Caki2 (cell line): ENCODE results near the gene SPATS2. TPM values are rescaled to one million over a fixed set of nuclear protein-coding genes. Genes with fewer than 3 reads are reported as not detected.
A peak's percentile ranks its signal among the peaks of the same experiment; 100 is the strongest.

ENCODE experiments used
- DNase-seq: peaks from one replicate; pipeline ENCODE4 v3.0.0-alpha.2; 2015; ENCODE audit warnings: low read depth
- in situ Hi-C: cut with HindIII; loops from 2 replicates; pipeline ENCODE4 v1.10.0; 2016; ENCODE audit warnings: low sequenced_read_pairs, low pct_unique_long_range_greater_than_20kb, mixed read lengths
- total RNA-seq: library from RNA; depleted of rRNA; stranded (reverse); fragments of >200 nt; shearing (Covaris generic); gene quantifications from 2 replicates; pipeline ENCODE4 v1.2.3, GENCODE V29; 2014; ENCODE audit warnings: low replicate concordance

SPATS2 gene
- total RNA-seq, 1 experiment from 2014 or later: 63.0 TPM

DNA sequence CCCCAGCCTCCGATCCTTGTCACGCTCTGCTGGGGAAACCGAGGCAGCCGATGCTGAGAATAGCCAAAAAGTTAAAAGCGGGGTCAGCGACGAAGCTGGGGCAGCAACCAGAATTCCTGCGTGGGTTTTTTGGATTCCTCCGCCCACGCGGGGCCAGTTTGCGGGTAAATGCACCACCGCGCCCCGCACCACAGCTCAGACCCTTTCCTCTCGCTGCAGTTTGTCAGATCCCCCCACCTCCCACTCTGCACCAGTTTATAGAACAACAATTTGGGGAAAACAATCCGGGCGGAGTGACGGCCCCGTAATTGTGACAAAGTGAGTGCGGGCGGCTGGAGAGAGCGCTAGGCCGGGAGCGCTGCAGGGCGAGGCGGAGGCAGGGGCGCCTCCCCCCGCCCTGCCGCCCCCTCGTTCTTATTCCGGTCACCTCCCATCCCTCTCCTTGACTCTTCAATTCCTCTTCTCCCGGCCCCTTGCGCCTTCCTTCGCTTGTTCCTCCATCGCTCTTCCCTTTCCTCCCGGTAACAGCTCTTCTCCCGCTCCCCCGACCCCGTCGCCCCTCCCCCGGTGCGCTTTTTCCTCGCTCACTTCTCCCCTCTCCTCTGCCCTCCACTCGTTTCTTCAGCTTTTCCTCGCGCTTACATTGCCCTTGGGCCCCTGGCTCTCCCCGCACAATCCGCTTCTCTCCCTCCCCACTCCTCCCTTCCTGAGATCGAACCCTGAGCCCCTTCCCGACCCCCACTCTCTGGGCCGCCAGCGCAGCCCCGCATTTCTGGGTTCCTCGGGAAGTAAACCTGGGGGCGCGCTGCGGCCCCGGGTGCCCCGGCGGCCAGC is 21.2 kb upstream of the SPATS2 start:
- in situ Hi-C loops: no loop called here
- no peak for DNase-seq

DNA sequence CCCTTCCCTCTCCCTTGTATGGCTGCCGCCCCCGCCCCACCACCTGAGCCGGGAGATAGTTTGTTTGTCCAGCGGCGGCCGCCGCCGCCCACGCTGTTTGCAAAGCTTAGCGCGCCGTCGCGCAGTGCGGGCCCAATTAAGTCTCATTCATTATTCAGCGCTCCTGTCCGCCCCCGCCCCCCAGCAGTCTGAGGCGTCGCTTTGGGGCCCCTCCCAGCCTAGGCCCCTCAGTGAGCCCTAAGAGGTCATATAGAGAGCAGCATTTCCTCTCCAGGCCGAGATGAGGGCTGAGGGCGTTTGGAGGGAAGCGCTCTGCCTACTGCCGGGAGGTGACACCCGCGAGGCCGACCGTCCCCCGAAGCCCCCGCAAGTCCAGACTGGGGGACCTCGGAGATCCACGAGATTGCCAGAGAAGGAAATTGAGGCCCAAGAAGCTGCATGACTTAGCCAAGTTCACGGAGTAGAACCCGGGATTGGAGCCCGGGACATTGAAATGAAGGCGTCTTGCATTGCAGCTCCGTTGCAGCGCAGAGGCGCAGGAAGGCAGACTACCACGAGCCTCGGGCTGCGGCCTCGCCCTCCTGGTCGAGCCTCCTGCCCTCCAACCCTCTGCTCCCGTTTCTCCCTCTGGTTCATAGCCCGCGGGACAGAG is 20.5 kb upstream of the SPATS2 start, which contains the start of gene DNAJC22:
Gene DNAJC22 (plus strand): TSS at position 230 of the 652 bp plus-strand sequence. CDS start 1,985 bp downstream, outside the sequence.
- in situ Hi-C loops: no loop called here
- DNase-seq: no peak

DNA sequence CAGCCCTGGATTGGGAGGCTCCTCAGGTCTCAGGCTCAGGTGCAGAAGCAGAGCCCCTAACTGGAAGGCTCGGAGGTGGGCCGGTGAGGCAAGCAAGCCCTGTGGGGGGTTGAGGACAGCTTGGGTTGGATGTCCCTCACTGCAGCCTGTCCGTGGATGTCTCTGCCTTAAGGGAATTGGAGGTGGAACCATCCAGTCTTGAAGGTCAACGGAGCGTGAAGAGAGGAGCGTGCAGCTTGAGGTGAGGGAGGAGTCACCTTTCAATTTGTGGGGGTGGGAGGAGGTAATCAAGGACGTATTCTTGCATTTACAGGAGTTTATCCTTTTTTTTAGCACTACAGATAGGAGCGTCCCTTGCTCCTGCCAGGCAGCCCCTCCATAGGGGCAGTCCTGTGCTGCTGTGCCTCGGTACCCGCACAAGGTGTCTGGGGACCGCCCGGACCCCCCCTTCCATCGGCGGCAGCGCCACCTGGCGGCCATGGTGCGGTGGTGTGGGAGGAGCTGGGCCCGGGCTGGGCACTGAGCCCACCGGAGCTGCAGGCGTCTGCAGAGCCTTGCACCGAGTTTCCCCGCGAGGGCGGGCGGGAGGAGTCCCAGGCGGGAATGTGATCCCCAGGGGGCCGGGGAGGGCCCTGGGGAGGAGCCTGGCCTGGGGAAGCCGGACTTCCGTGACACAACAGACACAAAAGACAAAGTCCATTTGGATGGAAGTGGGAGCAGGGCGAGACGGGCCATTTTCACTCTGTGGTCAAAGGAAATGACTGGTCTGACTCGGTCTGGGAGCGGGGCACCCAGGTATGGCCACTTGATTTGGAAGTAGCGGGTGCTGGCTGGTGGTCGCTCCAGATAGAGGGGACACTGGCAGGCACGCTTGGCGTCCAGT is 19.7 kb upstream of the SPATS2 start:
- DNase-seq: peak; percentile 93
- in situ Hi-C loops: no loop called here

DNA sequence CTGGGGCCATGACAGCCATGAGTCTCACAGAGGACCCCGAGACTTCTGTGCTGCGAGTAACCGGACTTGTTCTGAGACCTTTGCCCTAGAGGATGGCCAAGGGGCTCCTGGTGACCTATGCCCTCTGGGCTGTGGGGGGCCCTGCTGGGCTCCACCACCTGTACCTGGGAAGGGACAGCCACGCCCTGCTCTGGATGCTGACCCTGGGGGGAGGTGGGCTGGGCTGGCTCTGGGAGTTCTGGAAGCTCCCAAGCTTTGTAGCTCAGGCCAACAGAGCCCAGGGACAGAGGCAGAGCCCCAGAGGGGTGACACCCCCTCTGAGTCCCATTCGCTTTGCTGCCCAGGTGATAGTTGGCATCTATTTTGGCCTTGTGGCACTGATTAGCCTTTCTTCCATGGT is 18.5 kb upstream of the SPATS2 start:
- in situ Hi-C loops: no loop called here

DNA sequence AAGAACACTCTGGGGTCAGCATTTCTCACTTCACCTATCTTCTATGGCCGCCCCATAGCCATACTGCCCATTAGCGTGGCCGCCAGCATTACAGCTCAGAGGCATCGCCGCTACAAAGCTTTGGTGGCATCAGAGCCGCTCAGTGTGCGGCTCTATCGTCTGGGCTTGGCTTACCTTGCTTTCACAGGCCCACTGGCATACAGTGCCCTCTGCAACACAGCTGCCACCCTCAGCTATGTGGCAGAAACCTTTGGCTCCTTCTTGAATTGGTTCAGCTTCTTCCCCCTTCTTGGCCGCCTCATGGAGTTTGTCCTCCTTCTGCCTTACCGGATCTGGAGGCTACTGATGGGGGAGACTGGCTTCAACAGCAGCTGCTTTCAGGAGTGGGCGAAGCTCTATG is 18.0 kb upstream of the SPATS2 start:
- in situ Hi-C loops: no loop called here

More for the DNA sequence above, 18.5 kb upstream of the SPATS2 start:
- no peak for DNase-seq

DNA sequence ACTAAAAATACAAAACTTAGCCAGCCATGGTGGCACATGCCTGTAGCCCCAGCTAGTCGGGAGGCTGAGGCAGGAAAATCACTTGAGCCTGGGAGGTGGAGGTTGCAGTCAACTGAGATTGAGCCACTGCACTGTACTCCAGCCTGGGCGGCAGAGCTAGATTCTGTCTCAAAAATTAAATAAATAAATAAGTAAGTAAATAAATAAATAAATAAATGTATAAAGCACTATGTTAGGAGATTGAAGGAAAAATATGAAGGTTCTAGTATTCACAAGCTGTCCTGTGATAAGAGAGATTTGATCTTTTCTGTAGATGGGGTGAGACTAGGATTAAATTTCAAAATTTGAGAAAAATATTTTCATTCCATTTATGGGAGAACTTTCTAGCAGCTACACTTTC is 14.9 kb upstream of the SPATS2 start:
- in situ Hi-C loops: no loop called here
- DNase-seq: no peak

More for the DNA sequence above, 18.0 kb upstream of the SPATS2 start:
- DNase-seq: no peak

DNA sequence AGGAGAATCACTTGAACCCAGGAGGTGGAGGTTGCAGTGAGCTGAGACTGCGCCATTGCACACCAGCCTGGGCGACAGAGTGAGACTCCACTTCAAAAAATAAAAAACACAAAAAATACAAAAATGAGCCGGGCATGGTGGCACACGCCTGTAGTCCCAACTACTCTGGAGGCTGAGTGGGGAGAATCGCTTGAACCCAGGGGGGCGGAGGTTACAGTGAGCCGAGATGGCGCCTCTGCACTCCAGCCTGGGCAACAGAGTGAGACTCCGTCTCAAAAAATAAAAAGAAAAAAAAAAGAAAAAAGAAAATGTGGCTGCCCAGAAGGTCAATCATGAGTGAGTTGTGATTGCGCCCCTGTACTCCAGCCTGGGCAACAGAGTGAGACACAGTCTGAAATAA is 11.3 kb upstream of the SPATS2 start:
- DNase-seq: no peak
- in situ Hi-C loops: no loop called here

DNA sequence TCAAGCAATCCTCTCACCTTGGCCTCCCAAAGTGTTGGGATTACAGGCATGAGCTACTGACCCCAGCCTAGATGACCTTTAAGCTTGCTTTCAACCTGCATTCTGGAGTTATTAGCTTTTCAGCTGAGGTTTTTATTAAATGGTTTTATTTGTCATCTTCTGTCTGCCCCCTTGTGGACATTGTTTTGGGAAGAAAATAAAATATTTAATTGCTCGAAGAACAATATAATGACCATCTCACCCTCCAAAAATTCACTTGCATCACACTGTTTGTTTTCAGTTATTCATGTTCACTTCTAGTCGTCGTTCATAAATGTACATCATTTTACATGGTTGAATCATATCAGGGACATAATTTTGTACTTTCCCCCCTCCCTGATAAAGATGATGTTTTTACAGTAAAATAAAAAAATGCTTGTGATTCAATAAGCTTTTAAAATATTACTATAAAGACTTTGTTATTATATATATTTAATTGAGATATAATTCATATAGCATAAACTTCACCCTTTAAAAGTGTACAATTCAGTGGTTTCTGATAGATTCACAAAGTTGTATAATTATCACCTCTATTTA is 10.1 kb upstream of the SPATS2 start:
- peak; percentile 34 for DNase-seq

DNA sequence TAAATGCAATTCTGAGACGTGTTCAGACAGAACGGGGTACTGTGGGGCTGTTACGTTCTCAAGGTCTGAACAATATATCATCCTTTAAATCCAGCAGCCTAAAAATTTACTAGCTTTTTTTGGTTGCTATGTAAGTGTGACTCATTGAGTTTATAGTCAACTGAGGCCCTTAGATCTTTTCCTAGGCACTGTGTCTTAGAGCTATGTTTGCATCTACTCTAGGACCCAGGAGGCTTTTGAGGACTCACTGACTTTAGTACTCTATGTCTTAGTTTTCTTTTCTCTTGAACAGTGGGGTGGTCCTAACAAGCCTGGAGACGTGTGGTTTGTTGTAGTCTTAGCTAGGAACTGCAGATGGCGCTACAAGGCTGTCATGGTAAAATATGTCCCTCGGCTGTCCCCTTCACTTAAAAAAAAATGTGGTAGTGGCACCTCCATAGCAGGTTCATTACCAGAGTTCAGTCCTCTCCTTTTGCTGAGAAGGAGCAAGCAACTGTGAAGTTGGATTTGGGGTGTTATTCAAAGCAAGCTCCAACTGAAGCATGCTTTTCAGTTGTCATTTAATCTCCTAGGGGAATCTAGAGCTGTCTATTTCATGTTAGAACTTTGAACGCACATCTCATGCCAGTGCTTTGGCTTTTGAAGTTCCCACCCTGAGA is 8.7 kb upstream of the SPATS2 start:
- peak; percentile 78 for DNase-seq
- in situ Hi-C loops: no loop called here

More for the DNA sequence above, 10.1 kb upstream of the SPATS2 start:
- in situ Hi-C loops: no loop called here

DNA sequence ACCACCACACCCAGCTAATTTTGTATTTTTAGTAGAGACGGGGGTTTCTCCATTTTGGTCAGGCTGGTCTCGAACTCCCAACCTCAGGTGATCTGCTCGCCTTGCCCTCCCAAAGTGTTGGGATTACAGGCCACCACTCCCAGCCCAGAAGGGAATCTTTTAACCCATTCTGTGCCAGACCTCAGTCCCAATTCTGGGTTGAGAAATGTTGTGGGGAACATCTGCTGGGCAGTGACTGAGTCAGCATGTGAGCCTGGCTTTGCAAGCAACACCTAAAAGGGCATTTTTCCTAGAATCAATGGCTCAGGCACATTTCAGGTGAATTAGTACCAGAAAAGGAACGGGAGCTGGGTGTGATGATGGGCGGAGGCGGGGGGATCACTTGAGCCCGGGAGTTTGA is 7.6 kb upstream of the SPATS2 start:
- in situ Hi-C loops: no loop called here
- no peak for DNase-seq

DNA sequence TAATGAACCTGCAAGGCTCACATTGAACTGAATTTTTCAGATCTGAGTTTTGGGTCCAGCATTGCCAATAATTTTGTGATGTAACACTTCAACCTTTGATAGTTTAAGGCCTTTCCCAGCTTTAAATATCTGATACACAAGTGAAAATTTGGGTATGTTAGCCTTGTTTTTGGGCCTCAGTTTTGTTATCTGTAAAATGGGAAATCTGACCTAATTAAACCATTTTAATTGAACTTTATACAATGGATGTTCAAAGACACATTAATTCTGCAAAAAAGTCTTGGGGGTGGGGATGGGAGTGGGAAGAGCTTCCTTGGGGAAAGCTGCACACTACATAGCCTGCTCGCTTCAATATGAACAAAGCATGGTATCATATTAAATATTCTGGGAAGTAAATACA is 5.2 kb upstream of the SPATS2 start:
- DNase-seq: no peak
- in situ Hi-C loops: no loop called here

DNA sequence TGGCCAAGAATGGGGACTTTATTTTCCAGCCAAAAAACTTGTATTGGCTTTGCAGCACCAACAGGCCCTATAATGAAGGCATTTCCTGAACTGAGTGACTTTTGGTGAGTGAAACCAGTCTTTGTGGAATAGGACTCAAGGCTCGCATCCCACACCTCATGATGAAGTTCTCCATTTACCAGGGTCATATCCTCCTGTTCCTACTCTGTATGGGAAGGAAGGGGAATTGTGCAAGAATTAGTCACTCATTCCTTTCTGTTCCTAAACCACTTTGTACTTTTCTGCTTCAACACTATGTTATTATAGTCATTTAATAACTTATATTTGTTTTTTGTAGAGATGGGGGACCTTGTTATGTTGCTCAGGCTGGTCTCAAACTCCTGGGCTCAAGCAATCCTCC is 2.3 kb upstream of the SPATS2 start:
- DNase-seq: no peak
- in situ Hi-C loops: loop anchor here (5.0 kb wide), 1 partner anchor 132 kb away; no protein-coding TSS in a partner anchor

DNA sequence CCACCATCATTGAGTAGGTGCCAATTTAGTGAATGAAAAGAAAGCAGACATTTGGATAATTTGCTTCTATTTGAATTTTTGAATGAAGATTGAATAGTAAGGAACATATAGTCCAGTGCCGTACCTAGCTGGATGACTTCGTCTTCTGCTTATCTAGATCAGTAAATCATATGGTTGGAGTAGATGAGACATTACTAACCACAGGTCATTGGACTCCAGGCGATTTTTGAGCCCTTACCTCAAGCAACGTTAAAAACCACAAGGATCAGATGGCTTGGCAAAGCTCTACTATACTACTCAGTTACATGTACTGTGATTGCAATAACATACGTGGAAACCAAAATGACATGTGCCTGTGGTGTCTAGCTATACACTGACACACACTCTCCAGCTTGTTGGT is 1.7 kb upstream of the SPATS2 start:
- peak; percentile 29 for DNase-seq
- in situ Hi-C loops: loop anchor here (5.0 kb wide), 1 partner anchor 132 kb away; no protein-coding TSS in a partner anchor

DNA sequence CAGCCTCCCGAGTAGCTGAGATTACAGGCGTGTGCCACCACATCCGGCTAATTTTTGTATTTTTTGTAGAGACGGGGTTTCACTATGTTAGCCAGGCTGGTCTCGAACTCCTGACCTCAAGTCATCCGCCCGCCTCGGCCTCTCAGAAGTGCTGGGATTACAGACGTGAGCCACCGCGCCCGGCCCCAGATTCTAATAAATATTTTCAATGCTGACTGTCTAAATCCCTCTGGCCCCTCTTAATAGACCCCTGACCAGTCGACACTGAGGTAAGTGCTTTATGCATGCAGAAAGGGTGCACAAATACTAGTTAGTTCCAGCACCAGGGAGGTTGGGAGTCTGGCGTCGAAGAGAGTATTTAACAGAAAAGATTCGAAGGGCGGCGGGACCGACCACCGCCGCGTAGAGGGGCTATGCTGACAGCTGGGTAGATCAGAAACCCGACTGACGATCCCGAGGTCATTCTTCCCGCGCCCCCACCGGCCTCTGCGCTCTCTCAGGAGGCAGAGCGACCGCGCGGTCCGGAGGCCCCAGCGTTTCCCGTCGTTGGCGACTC is 1.1 kb upstream of the SPATS2 start:
- DNase-seq: no peak
- in situ Hi-C loops: loop anchor here (5.0 kb wide), 1 partner anchor 131 kb away; no protein-coding TSS in a partner anchor

DNA sequence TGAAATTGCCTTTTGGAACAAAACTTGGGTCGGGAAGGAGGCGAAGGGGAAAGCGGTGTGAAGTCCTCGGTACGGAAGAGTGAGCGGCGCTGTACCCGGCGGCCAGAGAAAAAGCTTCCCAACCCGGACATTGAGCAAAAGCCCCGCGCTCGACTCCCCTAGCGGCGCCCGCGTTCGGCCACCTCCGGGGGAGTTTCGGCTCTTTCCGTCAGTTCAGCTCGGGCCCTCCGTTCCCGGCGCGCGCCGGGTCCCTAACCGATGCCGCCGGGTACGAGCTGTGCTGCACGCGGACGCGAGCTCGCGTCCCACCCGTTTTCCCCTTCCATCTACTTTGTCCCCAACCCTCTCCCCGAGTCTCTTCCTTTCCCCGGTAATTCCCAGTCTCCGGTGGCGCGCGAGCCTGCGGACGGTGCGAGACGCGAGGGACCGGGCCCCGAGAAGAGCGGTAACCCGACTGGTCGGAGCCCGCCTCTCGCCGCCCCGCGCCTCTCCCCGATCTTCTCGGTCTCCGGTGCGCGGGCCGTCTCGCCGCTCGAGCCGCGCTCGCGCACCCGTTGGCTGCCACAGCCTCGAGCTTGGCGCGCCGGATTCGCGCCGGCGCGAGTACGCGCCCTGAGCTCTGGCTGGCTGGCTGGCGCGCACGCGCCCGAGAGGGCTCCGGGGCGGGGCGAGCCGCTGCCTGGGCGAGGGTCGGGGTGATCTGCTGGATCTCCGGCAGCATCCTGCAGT is 446 bp upstream of the SPATS2 start:
- peak; percentile 97 for DNase-seq

DNA sequence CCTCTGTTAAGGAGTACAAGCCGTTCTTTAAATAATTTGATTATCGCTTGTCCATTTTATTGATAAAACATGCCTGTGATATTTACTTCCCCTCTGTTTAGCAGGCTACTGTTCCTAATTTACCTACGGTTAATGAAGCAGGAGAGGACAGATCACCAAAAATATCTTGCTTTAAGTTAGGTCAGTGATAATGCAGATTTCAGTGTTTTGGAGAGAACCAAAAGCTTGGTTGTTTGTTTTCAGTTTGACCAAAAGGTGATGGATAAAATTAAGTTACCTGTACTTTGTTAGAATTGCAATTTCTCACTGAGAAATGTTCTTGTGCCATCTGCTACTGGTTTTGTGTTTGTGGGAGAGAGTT is 958 bp downstream of the SPATS2 start:
- in situ Hi-C loops: loop anchor here (5.0 kb wide), 1 partner anchor 129 kb away; no protein-coding TSS in a partner anchor
- peak; percentile 32 for DNase-seq

More for the DNA sequence above, 446 bp upstream of the SPATS2 start:
- in situ Hi-C loops: loop anchor here (5.0 kb wide), 1 partner anchor 130 kb away; no protein-coding TSS in a partner anchor
